Suppressor macrophage treated with lipopolysaccharide for 1 hour (primary cell): Measurements from ENCODE around the gene RCC2.

Experiments
- DNase-seq, 3 donors: peaks; one replicate each; pipeline ENCODE4 v3.0.0-alpha.2; 2020 to 2022

RCC2 gene

GRCh38 chr1:17441993-17442357 is 2.5 kb upstream of the RCC2 start:
- no peak for DNase-seq

GRCh38 chr1:17441265-17441992 is 2.0 kb upstream of the RCC2 start:
- DNase-seq, result peak in 2 of 3 donors; percentile 26 to 30

- peak in 1 of 3 donors; percentile 17 for DNase-seq
Measured at GRCh38 chr1:17440827-17441168, 1.3 kb upstream of the RCC2 start.

GRCh38 chr1:17440074-17440826 is 773 bp upstream of the RCC2 start:
- no peak for DNase-seq

GRCh38 chr1:17438318-17439249 is 893 bp downstream of the RCC2 start:
- peak; percentile 89 to 96 (median 92) for DNase-seq

GRCh38 chr1:17437580-17438317 is 1.7 kb downstream of the RCC2 start:
- peak; percentile 79 to 89 (median 80) for DNase-seq

- no peak for DNase-seq
Measured at GRCh38 chr1:17437260-17437579, 2.3 kb downstream of the RCC2 start.

- no peak for DNase-seq
Measured at GRCh38 chr1:17436380-17437174, 2.9 kb downstream of the RCC2 start.

- no peak for DNase-seq
Measured at GRCh38 chr1:17434601-17435000, 4.9 kb downstream of the RCC2 start.

GRCh38 chr1:17434016-17434415 is 5.5 kb downstream of the RCC2 start:
- DNase-seq, result no peak

- DNase-seq, result no peak
Measured at GRCh38 chr1:17433261-17433660, 6.2 kb downstream of the RCC2 start.

GRCh38 chr1:17432412-17432811 is 7.1 kb downstream of the RCC2 start:
- no peak for DNase-seq

- no peak for DNase-seq
Measured at GRCh38 chr1:17429183-17429582, 10.3 kb downstream of the RCC2 start.

- no peak for DNase-seq
Measured at GRCh38 chr1:17427696-17428660, 11.5 kb downstream of the RCC2 start.

GRCh38 chr1:17425806-17426600 is 13.5 kb downstream of the RCC2 start:
- DNase-seq, result peak in 2 of 3 donors; percentile 44 to 48

GRCh38 chr1:17423781-17424245 is 15.7 kb downstream of the RCC2 start:
- no peak for DNase-seq

GRCh38 chr1:17422461-17422860 is 17.0 kb downstream of the RCC2 start:
- no peak for DNase-seq

- no peak for DNase-seq
Measured at GRCh38 chr1:17420391-17420918, 19.0 kb downstream of the RCC2 start.

- peak; percentile 72 to 79 (median 73) for DNase-seq
Measured at GRCh38 chr1:17419626-17420328, 19.7 kb downstream of the RCC2 start.
